LNCAP (cell line): ENCODE results near the gene DNAH17.

Experiments used
- TF ChIP-seq, protein P1 (sequence below): fragments of 450-650 bp; IDR thresholded peaks from 2 replicates; pipeline ENCODE4 v1.5.1; 2017; ENCODE audit warnings: mild to moderate bottlenecking

DNAH17 gene

DNA sequence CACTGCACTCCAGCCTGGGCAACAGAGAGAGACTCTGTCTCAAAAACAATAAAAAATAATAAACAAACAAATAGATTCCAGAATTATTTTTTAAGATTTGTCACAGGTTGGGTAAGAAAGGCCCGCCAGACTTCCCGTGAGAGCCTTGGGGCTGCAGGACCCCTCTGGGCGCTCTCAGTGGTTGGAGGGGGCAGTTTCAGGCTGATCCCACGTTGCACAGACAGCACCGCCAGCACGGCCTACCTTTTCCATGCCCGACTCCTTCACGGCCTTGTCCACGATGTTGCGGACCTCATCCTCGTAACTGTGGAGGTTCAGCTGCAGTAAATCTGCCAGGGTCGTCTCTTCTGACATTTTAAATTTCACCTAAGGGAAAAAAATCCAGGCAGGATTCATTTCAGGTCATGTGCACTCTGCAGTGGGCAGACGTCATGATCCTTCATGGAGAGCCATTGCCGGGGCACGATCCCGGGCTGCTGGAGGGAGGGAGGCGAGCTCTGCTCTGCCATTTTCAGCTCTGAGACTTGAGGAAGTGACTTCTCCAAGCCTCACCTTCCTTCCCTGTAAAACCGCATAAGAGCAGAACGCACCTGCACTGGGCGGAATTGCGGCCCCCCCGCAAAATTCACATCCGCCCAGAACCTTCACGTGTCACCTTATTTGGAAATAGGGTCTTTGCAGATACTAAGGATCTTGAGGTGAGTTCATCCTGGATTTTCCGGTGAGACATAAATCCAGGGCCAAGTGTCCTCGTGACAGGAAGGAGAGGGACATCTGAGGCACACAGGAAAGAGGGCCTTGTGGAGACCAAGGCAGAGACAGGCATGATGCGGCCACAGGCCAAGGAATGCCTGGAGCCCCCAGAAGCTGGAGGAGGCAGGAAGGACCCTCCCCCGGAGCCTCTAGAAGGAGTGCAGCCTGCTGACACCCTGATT lies 66.8 kb downstream of the DNAH17 start:
- TF ChIP-seq, protein P1, sequence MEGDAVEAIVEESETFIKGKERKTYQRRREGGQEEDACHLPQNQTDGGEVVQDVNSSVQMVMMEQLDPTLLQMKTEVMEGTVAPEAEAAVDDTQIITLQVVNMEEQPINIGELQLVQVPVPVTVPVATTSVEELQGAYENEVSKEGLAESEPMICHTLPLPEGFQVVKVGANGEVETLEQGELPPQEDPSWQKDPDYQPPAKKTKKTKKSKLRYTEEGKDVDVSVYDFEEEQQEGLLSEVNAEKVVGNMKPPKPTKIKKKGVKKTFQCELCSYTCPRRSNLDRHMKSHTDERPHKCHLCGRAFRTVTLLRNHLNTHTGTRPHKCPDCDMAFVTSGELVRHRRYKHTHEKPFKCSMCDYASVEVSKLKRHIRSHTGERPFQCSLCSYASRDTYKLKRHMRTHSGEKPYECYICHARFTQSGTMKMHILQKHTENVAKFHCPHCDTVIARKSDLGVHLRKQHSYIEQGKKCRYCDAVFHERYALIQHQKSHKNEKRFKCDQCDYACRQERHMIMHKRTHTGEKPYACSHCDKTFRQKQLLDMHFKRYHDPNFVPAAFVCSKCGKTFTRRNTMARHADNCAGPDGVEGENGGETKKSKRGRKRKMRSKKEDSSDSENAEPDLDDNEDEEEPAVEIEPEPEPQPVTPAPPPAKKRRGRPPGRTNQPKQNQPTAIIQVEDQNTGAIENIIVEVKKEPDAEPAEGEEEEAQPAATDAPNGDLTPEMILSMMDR = no peak

DNA sequence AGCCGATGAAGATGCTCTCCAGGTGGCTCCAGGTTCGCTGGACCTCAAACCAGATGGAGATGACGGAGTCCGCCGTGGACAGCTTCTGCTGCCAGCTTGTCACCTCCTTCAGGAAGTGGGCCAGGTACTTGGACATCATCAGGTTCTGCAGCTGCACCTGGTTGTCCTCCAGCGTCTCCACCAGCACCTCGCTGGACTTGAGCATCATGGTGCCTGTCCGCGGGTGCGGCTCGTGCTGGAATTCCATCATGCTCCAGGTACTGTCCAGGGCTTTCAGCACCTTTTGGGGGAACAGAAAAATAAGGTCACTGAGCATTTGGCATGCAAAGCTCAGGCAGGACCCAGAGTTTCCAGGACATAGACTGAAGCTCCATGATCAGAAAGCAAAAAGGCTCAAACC lies 69.7 kb downstream of the DNAH17 start:
- TF ChIP-seq, protein P1 = no peak

DNA sequence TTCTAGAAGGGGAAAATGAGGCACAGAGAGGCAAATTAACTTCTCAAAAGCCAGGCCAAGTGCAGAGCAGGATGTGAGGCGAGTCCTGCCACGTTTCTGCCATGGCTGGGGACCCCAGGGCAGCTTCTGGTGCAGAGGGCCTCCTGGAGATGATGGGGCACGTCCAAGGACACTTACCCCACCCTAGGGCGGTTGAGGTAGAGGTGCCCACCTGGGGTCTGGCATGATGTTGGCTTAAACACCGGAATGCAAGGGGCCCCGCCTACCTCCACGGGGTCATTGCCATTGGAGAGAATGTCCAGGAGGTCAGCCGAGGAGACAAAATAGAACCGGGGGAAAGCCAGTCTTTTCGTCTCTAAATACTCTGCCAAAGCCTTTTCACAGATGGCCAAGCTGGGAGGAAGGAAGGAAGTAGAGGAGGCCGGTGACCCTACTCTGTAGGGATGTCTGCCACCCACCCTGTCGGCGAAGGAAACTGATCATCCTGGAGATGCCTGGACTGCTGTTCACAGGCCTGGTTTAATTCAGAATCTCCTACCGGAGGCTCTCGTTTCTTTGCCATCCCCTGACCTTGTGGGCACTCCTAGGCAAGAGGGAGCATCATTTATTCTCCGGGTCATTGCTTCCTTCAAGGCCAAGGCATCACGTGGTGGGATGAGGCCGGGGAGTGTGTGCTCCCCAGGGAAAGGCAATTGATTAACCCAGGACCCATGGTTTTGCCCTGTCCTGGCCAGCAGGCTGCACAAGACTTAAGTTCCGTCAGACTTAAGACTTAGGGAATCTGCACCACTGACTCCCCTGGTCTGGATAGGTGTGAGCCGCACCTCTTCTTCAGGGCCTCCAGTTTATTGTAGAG lies 70.5 kb downstream of the DNAH17 start:
- TF ChIP-seq, protein P1 = no peak

DNA sequence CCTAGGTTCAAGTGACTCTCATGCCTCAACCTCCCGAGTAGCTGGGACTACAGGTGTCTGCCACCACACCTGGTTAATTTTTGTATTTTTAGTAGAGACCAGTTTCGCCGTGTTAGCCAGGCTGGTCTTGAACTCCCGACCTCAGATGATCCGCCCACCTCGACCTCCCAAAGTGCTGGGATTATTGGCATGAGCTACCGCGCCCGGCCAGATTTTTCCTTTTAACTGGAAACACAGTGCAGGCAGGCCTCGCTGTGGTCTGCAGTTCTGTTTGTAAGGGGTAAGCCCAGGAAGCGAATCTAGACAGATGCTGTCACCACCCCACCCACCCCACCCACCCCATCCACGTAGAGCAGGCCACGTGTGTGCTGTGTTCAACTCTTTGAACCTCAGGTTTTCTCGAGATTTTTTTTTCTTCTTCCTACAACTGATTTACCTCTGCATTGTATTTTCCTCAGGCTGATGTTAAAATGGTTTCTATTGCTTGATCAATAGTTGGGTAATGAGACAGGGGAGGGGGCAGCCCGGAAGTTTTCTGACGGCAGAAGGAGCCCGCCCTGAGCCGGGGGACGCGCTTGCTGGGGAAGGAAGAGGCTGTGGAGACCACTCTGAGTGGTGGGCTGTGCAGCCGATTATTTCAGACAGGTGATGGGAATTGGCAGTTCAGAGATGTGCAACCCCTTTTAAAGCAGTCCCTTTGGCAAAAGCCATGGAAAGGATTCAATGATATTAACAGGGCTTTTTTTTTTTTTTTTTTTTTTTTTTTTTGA lies 72.9 kb downstream of the DNAH17 start:
- TF ChIP-seq, protein P1 = no peak

DNA sequence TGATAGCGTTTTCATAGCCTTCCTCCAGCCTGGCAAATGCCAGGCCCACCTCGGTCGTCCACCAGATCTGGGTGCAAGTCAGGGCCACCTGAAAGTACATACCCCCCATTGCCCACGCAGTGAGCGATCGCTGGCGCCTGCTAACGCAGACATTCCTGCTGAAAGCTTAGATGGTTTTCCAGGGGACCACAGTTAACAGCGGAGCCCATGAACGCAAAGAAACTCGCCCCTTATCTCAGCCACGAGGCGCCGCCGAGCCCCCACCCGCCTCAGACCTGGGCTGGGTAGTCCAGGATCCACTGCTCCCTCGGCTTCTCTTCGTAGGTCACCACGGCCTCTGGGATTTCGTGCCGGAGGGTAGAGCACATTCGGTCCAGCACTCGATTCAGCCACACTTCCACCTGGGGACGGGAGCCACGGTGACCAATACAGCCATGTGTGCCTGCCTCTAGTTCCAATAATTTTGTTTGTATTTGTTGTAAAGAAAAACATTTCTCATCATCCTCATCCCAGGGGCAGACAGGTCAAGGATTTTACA lies 74.5 kb downstream of the DNAH17 start:
- TF ChIP-seq, protein P1 = no peak

DNA sequence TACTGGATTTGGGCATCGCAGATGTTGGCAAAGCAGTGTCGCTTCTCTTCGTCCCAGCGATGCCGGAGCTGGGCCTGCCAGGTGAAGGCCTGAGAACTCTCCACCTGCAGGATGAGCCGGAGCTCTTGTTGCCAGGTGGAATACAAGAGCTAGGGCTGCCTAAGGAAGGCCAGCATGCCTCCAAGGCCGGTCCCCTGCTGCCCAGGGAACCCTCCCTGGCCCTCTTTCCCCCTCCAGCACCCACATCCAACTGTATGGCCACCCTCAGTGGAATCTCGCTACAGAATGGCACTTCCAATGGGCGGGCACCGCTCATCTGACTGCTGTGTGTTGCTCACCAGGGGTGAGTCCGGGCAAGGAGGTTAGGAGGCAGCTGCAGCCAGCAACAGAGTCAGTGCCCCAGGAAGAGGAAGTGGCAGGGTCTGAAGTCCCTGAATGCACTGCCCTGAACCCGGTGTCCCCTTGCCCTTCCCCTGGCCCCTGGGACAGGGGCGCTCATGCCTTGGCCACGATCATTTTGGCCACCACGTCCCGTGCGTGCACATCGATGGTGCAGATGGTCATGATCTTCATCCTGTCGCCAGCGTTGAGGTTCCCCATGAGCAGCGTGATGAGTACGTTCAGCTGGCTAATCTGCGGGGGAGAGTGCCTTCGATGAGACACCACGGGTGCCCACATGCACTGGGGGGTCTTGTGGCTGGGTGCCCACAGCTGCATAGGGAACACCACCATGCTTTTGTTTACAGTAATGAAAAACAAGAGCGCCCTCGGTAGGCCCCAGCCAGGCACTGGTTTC lies 75.8 kb downstream of the DNAH17 start:
- TF ChIP-seq, protein P1 = no peak
